Activated CD4-positive, alpha-beta memory T cell treated with anti-CD3 and anti-CD28 coated beads for 36 hours (primary cell): ENCODE results near the gene TBRG4. TPM values are rescaled to one million over a fixed set of nuclear protein-coding genes. Genes with fewer than 3 reads are reported as not detected.
A peak's percentile ranks its signal among the peaks of the same experiment; 100 is the strongest.

Experiments used
- CTCF ChIA-PET: fragments of 350-600 bp; sonication (Branson Sonifier 250); formaldehyde crosslinking; loops from one replicate; lab custom pipeline; 2021; ENCODE audit warnings: antibody characterized with exemption, inconsistent platforms; lab: Charles Lee
- POLR2A ChIA-PET: fragments of 350-600 bp; sonication (Branson Sonifier 250); formaldehyde crosslinking; loops from one replicate; lab custom pipeline; 2021; ENCODE audit warnings: antibody characterized with exemption; lab: Charles Lee
- DNase-seq: peaks from one replicate; pipeline ENCODE4 v3.0.0-alpha.2; 2020
- H3K27ac Mint-ChIP-seq: one replicate; pipeline ENCODE4 v1.8.0; 2021; ENCODE audit warnings: mixed read lengths
- H3K27me3 Mint-ChIP-seq: one replicate; pipeline ENCODE4 v1.8.0; 2021; ENCODE audit warnings: mixed read lengths
- H3K36me3 Mint-ChIP-seq: one replicate; pipeline ENCODE4 v1.8.0; 2021; ENCODE audit warnings: mixed read lengths
- H3K4me1 Mint-ChIP-seq: one replicate; pipeline ENCODE4 v1.8.0; 2021; ENCODE audit warnings: low read depth, mixed read lengths
- H3K4me3 Mint-ChIP-seq: one replicate; pipeline ENCODE4 v1.8.0; 2021; ENCODE audit warnings: mild to moderate bottlenecking, mixed read lengths
- H3K9me3 Mint-ChIP-seq: one replicate; pipeline ENCODE4 v1.8.0; 2021; ENCODE audit warnings: mixed read lengths
- intact Hi-C: fragments of 100-400 bp; cut with micrococcal nuclease; formaldehyde crosslinking; loops from one replicate; pipeline ENCODE4 v1.15.1; 2023
- total RNA-seq, 2 experiments: library from RNA; stranded (reverse); gene quantifications; one replicate each; pipeline ENCODE4 v1.2.3, GENCODE V29; 2021

Gene TBRG4
- total RNA-seq, 2 experiments from 2014 or later = 135 to 137 TPM

DNA sequence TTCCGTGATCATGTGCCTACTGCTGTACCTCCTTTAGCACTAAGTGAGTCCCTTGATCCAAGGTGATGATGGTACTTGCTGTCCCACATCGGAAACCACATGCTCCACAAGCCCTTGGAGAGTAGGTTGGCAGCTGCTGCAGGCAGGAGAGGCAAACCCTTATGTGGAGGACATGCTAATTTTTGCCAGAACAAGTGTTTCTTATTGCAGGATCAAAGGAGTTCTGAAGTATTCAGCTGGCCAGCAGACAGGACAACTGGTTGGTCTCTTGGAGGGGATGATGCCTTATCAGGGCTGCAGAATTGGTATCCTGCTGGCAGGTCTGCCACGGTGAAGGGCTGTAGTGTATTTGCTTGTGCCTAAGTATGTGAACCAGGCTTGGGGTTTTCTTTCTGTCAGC, 59.5 kb downstream of the TBRG4 start:
- H3K4me3 Mint-ChIP-seq = no peak overlapping the region
- H3K27ac Mint-ChIP-seq = no peak overlapping the region
- ChIA-PET POLR2A (interaction anchor here (0.8 kb wide), 1 partner anchor 17 kb away, joined by 3 read pairs; no protein-coding TSS in a partner anchor), CTCF (no interaction called here)
- peaks cover 43% of the 10 kb centered on the region for H3K4me1 Mint-ChIP-seq
- H3K9me3 Mint-ChIP-seq = no peaks in the 10 kb centered on the region
- peaks cover 25% of the 10 kb centered on the region for H3K36me3 Mint-ChIP-seq
- H3K27me3 Mint-ChIP-seq = no peaks in the 10 kb centered on the region
- DNase-seq = no peak
- intact Hi-C loops = no loop called here

- H3K27ac Mint-ChIP-seq = peak overlapping the region; percentile 4
- no peak for DNase-seq
- CTCF ChIA-PET = interaction anchor here (1.7 kb wide), 1 partner anchor 49 kb away, joined by 4 read pairs; no protein-coding TSS in a partner anchor
- H3K4me3 Mint-ChIP-seq = no peak overlapping the region
- H3K27me3 Mint-ChIP-seq = no peaks in the 10 kb centered on the region
- intact Hi-C loops = no loop called here
- H3K4me1 Mint-ChIP-seq = peaks cover 41% of the 10 kb centered on the region
- peaks cover 26% of the 10 kb centered on the region for H3K36me3 Mint-ChIP-seq
- H3K9me3 Mint-ChIP-seq = no peaks in the 10 kb centered on the region
- POLR2A ChIA-PET = no interaction called here
These were observed 61.3 kb downstream of the TBRG4 start for GRCh38 chr7:45050198-45050597.

Other genes starting within 250 kb of the TBRG4 start
- gene PURB, start 226.2 kb downstream of the TBRG4 start, total RNA-seq = 10 to 100 TPM; 21.5 to 23.6 TPM
- gene MYO1G, start 132.7 kb downstream of the TBRG4 start, total RNA-seq = 100 to 1,000 TPM; 429 to 436 TPM
- 10 to 100 TPM; 85.2 to 89.6 TPM for gene CCM2, start 111.5 kb downstream of the TBRG4 start, total RNA-seq
- under 1 TPM; 0.10 to 0.21 TPM for gene NACAD, start 22.7 kb downstream of the TBRG4 start, total RNA-seq
- not detected for gene RAMP3, start 46.1 kb upstream of the TBRG4 start, total RNA-seq